ENCODE measurements around the gene GAB1. TPM values are rescaled to one million over a fixed set of nuclear protein-coding genes. Genes with fewer than 3 reads are reported as not detected.

GAB1 gene
- total and polyA plus RNA-seq, 2 of the 8 experiments (the other 6 are each of a cell fraction or from before 2014, with no cell fraction given): 6.8 to 21.3 TPM

- Histone ChIP-seq H2BK15ac (ENCODE audit: low read length) (no peak overlapping the region), H3K56ac (replicated peaks; ENCODE audit: insufficient read length, low read depth, low read length) (no peak overlapping the region), H3K4me2 (ENCODE audit: insufficient read depth in 1 of 2, low read depth in 2 of 2, low read length in 2 of 2) (no peak overlapping the region), H3K79me1 (ENCODE audit: low read depth, low read length) (no peaks in the 10 kb centered on the region; the same call in 1 of the 2 replicates), H2BK5ac (ENCODE audit: low read depth, low read length) (no peak overlapping the region), H2BK120ac (replicated peaks; ENCODE audit: low read depth, low read length) (no peak overlapping the region), H3K4me3 (ENCODE audit: extremely low read depth in 1 of 4, insufficient read depth in 2 of 4, low read depth in 3 of 4, low read length in 4 of 4) (no peak overlapping the region), H3K4ac (replicated peaks; ENCODE audit: insufficient read length, low read depth, low read length) (no peak overlapping the region), H2AFZ (ENCODE audit: low read length) (no peak overlapping the region), H3K27ac (ENCODE audit: low read depth, low read length) (no peak overlapping the region), H3K9ac (replicated peaks in 1 of 4; ENCODE audit: extremely low read depth in 1 of 4, low read depth in 3 of 4, low read length in 3 of 4) (no peak overlapping the region), H4K8ac (ENCODE audit: extremely low read depth, insufficient read depth, low read length) (no peak overlapping the region), H3K36me3 (ENCODE audit: control insufficient read depth in 2 of 4, insufficient read depth in 4 of 4, low read length in 3 of 4) (no peaks in the 10 kb centered on the region), H3K14ac (ENCODE audit: insufficient read length) (no peak overlapping the region), H4K5ac (ENCODE audit: insufficient read length, low read depth, low read length) (no peak overlapping the region), H3K27me3 (replicated peaks in 1 of 4; ENCODE audit: control insufficient read depth in 3 of 4, extremely low read depth in 1 of 4, insufficient read depth in 3 of 4, low read length in 3 of 4) (peaks cover 0 to 1% (median 0%) of the 10 kb centered on the region in 4 experiments; a peak in 1 of 7 replicates), H3K18ac (ENCODE audit: extremely low read depth, low read length) (no peak overlapping the region), H3K4me1 (replicated peaks in 1 of 4; ENCODE audit: control insufficient read depth in 3 of 4, insufficient read depth in 4 of 4, low read length in 3 of 4) (peaks cover 0 to 4% (median 0%) of the 10 kb centered on the region in 4 experiments; a peak in 1 of 7 replicates), H3K9me3 (ENCODE audit: insufficient read depth in 2 of 2, low read depth in 1 of 2, low read length in 1 of 2) (no peaks in the 10 kb centered on the region), H2BK20ac (ENCODE audit: low read length) (no peak overlapping the region), H3K23ac (ENCODE audit: insufficient read length) (no peak overlapping the region), H4K91ac (replicated peaks; ENCODE audit: insufficient read length, low read length) (no peak overlapping the region), H2AK5ac (ENCODE audit: low read depth, low read length) (no peak overlapping the region), H2BK12ac (ENCODE audit: low read depth, low read length) (no peak overlapping the region), H3K79me2 (ENCODE audit: control insufficient read depth in 1 of 2, insufficient read depth in 2 of 2, low read length in 2 of 2) (no peaks in the 10 kb centered on the region), H3K23me2 (ENCODE audit: low read depth, low read length) (no peaks in the 10 kb centered on the region), H4K20me1 (replicated peaks in 1 of 2; ENCODE audit: control insufficient read depth in 1 of 2, insufficient read depth in 2 of 2, low read length in 2 of 2) (no peaks in the 10 kb centered on the region)
- DNase-seq (ENCODE audit: low read depth in 1 of 2, low spot score in 2 of 2): no peak
- no peak for TF ChIP-seq CTBP2 (IDR thresholded peaks at IDR 0.05; ENCODE audit: borderline replicate concordance, insufficient read depth, insufficient read length, low read length)
- ChIA-PET CTCF (ENCODE audit: partially characterized antibody) (interaction anchor here (0.7 to 5.6 kb wide), 11 partner anchors 9 to 80 kb away, joined by 3 to 30 read pairs (median 6); no protein-coding TSS in a partner anchor), POLR2A (ENCODE audit: partially characterized antibody) (no interaction called here)
- WGBS, 2 experiments (ENCODE audit: extremely low coverage in 1 of 2, insufficient coverage in 1 of 2, insufficient read length in 1 of 2, insufficient replicate concordance in 2 of 2, low coverage in 1 of 2, low lambda C conversion rate in 2 of 2, missing lambda C conversion rate in 1 of 2): 82% methylated on average over 1 of the region's 1 CpG; no CpG with 5 or more reads in 1 of the 2 experiments
- no peak for FAIRE-seq
These were observed 61.2 kb downstream of the GAB1 start for GRCh38 chr4:143397887-143398286.
